ENCODE measurements around the gene ACTN4.

The ACTN4 gene

DNA sequence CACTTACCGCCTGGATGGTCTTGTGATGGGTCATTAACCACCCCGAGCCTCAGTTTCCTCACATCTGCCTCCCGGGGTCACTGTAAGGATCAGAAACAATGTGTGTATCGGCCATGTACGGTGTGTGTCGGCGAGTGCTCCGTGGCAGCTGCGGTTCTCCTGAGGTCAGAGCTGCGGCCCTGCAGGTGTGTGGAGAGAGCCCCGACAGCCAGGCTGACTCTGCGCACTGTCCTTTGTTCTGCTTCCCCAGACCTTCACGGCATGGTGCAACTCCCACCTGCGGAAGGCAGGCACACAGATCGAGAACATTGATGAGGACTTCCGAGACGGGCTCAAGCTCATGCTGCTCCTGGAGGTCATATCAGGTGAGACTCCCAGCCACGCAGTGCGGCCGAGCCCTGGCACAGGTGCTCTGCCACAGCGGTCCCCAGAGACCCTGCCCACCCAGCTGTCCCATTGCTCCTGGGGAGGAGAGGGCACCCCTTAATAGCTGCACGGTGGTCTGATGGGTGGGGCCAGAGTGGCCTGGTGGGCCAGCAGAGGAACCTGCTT, 53.0 kb downstream of the ACTN4 start:
- Histone ChIP-seq H3K4me1 (ENCODE audit: control insufficient read depth in 2 of 2, insufficient read depth in 2 of 2, low read length in 2 of 2) (peaks cover 35 to 49% of the 10 kb centered on the region in 2 donors), H3K9ac (ENCODE audit: low read depth in 1 of 2, low read length in 2 of 2) (no peak overlapping the region), H3K27ac (ENCODE audit: low read depth in 2 of 2, low read length in 2 of 2) (peak overlapping the region in 1 of 2 donors; percentile 69), H3K4me3 (ENCODE audit: low read length in 2 of 2) (no peak overlapping the region), H3K36me3 (ENCODE audit: control insufficient read depth in 2 of 2, insufficient read depth in 2 of 2, low read length in 2 of 2) (peaks cover 61 to 73% of the 10 kb centered on the region in 2 donors), H3K27me3 (ENCODE audit: control insufficient read depth in 2 of 2, insufficient read depth in 2 of 2, low read length in 2 of 2) (no peaks in the 10 kb centered on the region), H3K9me3 (ENCODE audit: control insufficient read depth in 2 of 2, low read length in 2 of 2) (no peaks in the 10 kb centered on the region)

DNA sequence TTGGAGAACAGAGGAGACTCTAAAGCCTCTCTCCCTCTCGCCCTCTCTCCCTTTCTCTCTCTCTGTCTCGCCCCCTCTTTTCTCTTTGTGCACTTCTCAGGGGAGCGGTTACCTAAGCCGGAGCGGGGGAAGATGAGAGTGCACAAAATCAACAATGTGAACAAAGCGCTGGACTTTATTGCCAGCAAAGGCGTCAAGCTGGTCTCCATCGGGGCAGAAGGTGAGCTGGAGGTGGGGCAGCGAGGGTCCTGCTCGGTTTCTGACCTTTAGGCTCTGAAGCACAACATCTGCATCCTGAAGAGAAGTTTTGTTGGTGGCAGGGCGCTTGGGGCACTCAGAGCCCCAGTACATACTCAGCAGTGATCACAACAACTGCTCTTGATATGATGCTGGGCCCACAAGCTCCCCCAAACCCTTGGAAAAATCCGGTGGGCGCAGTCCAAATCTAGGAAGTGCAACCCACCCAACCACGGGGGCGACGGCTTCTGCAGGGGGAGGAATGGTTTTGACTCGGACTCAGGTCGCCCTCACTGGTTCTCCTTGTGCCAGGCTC, 53.5 kb downstream of the ACTN4 start:
- H3K9me3 ChIP-seq (ENCODE audit: control insufficient read depth in 2 of 2, low read length in 2 of 2) = no peaks in the 10 kb centered on the region
- peaks cover 63 to 78% of the 10 kb centered on the region in 2 donors for H3K36me3 ChIP-seq (ENCODE audit: control insufficient read depth in 2 of 2, insufficient read depth in 2 of 2, low read length in 2 of 2)
- no peak overlapping the region for H3K4me3 ChIP-seq (ENCODE audit: low read length in 2 of 2)
- H3K9ac ChIP-seq (ENCODE audit: low read depth in 1 of 2, low read length in 2 of 2) = peak overlapping the region in 1 of 2 donors; percentile 9
- no peaks in the 10 kb centered on the region for H3K27me3 ChIP-seq (ENCODE audit: control insufficient read depth in 2 of 2, insufficient read depth in 2 of 2, low read length in 2 of 2)
- peak overlapping the region; percentile 56 to 69 for H3K27ac ChIP-seq (ENCODE audit: low read depth in 2 of 2, low read length in 2 of 2)
- H3K4me1 ChIP-seq (ENCODE audit: control insufficient read depth in 2 of 2, insufficient read depth in 2 of 2, low read length in 2 of 2) = peaks cover 31 to 46% of the 10 kb centered on the region in 2 donors

DNA sequence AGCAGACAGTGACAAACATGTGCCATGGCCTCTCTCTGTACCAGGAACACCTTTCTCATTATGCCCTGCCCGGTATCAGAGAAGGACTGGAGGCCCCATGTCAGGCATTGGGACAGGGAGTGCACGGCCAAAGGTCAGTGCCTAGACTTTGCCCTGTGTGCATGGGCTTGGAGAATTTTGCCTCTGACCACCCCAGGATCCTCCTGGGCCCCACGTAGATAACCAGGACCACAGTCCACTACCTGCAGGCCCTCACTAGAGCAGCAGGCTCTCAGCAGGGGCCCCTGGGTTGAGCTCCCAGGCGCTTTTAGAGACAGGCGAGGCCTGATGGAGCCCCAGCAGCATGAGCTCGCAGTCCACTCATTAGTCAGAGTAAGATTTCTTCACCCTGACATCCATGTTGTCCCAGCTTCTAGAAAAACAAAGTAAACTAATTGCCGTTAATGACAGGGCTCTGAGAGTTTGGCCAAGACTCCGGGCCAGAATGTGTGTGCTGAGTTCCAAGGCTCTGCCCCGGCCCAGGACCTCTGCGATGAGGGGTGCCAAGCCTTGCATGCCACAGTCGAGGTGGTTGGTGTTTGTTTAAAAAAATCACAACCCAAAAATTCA, 54.1 kb downstream of the ACTN4 start:
- Histone ChIP-seq H3K27ac (ENCODE audit: low read depth in 2 of 2, low read length in 2 of 2) (peak overlapping the region; percentile 56 to 69), H3K9ac (ENCODE audit: low read depth in 1 of 2, low read length in 2 of 2) (peak overlapping the region in 1 of 2 donors; percentile 9), H3K36me3 (ENCODE audit: control insufficient read depth in 2 of 2, insufficient read depth in 2 of 2, low read length in 2 of 2) (peaks cover 65 to 80% of the 10 kb centered on the region in 2 donors), H3K4me3 (ENCODE audit: low read length in 2 of 2) (no peak overlapping the region), H3K4me1 (ENCODE audit: control insufficient read depth in 2 of 2, insufficient read depth in 2 of 2, low read length in 2 of 2) (peaks cover 29 to 43% of the 10 kb centered on the region in 2 donors), H3K27me3 (ENCODE audit: control insufficient read depth in 2 of 2, insufficient read depth in 2 of 2, low read length in 2 of 2) (no peaks in the 10 kb centered on the region), H3K9me3 (ENCODE audit: control insufficient read depth in 2 of 2, low read length in 2 of 2) (no peaks in the 10 kb centered on the region)

DNA sequence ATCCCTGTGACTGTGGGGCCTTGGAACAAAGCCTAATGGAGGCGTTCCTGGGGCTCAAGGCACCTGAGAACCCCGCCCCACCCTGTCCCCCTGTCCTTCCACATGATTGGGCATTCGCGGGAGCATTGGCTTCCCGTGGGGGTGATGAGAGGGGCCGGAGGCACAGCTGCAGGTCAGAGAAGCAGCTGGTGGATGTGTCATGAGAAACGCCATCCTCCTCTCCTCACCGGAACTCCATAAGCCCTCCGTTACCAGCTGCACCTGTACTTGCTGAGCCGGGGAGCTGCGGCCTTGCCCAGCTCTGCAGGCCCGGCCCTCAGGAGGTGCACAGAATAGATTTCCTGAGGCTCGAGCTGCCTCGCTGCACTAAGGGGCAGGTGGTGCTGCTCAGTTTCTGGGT, 54.8 kb downstream of the ACTN4 start:
- peaks cover 69 to 80% of the 10 kb centered on the region in 2 donors for H3K36me3 ChIP-seq (ENCODE audit: control insufficient read depth in 2 of 2, insufficient read depth in 2 of 2, low read length in 2 of 2)
- no peak overlapping the region for H3K9ac ChIP-seq (ENCODE audit: low read depth in 1 of 2, low read length in 2 of 2)
- no peaks in the 10 kb centered on the region for H3K27me3 ChIP-seq (ENCODE audit: control insufficient read depth in 2 of 2, insufficient read depth in 2 of 2, low read length in 2 of 2)
- H3K27ac ChIP-seq (ENCODE audit: low read depth in 2 of 2, low read length in 2 of 2) = peak overlapping the region in 1 of 2 donors; percentile 56
- no peak overlapping the region for H3K4me3 ChIP-seq (ENCODE audit: low read length in 2 of 2)
- H3K4me1 ChIP-seq (ENCODE audit: control insufficient read depth in 2 of 2, insufficient read depth in 2 of 2, low read length in 2 of 2) = peaks cover 29 to 36% of the 10 kb centered on the region in 2 donors
- H3K9me3 ChIP-seq (ENCODE audit: control insufficient read depth in 2 of 2, low read length in 2 of 2) = no peaks in the 10 kb centered on the region

DNA sequence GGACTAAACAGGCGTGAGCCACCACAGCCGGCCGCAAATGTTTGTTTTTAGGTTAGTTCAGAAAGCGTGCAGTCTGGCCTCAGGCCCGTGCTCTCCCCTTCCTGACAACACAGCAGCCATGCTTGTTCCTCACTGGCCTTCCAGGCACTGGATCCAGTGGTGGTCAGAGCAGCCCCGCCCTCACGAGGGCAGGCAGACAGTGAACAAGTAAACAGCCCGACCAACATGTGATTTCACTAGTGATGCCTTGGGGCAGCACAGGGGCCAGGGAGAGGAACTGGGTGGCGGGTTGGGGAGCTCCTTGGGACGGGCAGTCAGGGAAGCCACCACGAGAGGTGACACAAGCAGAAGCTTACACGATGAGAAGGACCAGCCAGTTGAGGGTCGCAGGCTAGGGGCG, 56.1 kb downstream of the ACTN4 start:
- Histone ChIP-seq H3K9me3 (ENCODE audit: control insufficient read depth in 2 of 2, low read length in 2 of 2) (no peaks in the 10 kb centered on the region), H3K4me1 (ENCODE audit: control insufficient read depth in 2 of 2, insufficient read depth in 2 of 2, low read length in 2 of 2) (peaks cover 24 to 35% of the 10 kb centered on the region in 2 donors), H3K36me3 (ENCODE audit: control insufficient read depth in 2 of 2, insufficient read depth in 2 of 2, low read length in 2 of 2) (peaks cover 81 to 82% of the 10 kb centered on the region in 2 donors), H3K27me3 (ENCODE audit: control insufficient read depth in 2 of 2, insufficient read depth in 2 of 2, low read length in 2 of 2) (no peaks in the 10 kb centered on the region), H3K27ac (ENCODE audit: low read depth in 2 of 2, low read length in 2 of 2) (no peak overlapping the region), H3K9ac (ENCODE audit: low read depth in 1 of 2, low read length in 2 of 2) (no peak overlapping the region), H3K4me3 (ENCODE audit: low read length in 2 of 2) (no peak overlapping the region)

DNA sequence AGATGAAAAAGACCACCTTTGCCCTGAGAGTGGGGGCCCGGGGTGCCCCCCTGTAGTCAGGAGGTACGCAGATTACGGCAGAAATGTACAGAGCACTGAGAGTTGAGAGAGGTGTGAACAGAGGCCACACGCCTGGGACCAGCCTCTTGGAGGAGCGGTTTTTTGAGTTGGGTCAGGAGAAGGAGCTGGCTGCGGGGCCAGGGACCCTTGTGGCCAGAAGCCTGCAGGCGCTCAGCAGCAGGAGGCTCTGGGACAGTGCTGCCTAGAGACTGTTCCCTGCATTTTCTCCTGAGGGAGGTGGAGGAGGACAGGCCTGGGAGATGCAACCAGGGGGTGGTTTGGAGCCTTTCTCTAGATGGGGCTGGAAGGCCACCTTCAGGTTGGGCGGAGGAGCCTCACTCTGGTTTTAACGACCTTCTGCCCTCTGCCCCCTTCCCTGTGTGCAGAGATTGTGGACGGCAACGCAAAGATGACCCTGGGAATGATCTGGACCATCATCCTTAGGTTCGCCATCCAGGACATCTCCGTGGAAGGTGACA, 57.1 kb downstream of the ACTN4 start:
- H3K4me1 ChIP-seq (ENCODE audit: control insufficient read depth in 2 of 2, insufficient read depth in 2 of 2, low read length in 2 of 2) = peaks cover 20 to 35% of the 10 kb centered on the region in 2 donors
- H3K27me3 ChIP-seq (ENCODE audit: control insufficient read depth in 2 of 2, insufficient read depth in 2 of 2, low read length in 2 of 2) = no peaks in the 10 kb centered on the region
- no peak overlapping the region for H3K9ac ChIP-seq (ENCODE audit: low read depth in 1 of 2, low read length in 2 of 2)
- peaks cover 91 to 92% of the 10 kb centered on the region in 2 donors for H3K36me3 ChIP-seq (ENCODE audit: control insufficient read depth in 2 of 2, insufficient read depth in 2 of 2, low read length in 2 of 2)
- no peaks in the 10 kb centered on the region for H3K9me3 ChIP-seq (ENCODE audit: control insufficient read depth in 2 of 2, low read length in 2 of 2)
- no peak overlapping the region for H3K4me3 ChIP-seq (ENCODE audit: low read length in 2 of 2)
- no peak overlapping the region for H3K27ac ChIP-seq (ENCODE audit: low read depth in 2 of 2, low read length in 2 of 2)

DNA sequence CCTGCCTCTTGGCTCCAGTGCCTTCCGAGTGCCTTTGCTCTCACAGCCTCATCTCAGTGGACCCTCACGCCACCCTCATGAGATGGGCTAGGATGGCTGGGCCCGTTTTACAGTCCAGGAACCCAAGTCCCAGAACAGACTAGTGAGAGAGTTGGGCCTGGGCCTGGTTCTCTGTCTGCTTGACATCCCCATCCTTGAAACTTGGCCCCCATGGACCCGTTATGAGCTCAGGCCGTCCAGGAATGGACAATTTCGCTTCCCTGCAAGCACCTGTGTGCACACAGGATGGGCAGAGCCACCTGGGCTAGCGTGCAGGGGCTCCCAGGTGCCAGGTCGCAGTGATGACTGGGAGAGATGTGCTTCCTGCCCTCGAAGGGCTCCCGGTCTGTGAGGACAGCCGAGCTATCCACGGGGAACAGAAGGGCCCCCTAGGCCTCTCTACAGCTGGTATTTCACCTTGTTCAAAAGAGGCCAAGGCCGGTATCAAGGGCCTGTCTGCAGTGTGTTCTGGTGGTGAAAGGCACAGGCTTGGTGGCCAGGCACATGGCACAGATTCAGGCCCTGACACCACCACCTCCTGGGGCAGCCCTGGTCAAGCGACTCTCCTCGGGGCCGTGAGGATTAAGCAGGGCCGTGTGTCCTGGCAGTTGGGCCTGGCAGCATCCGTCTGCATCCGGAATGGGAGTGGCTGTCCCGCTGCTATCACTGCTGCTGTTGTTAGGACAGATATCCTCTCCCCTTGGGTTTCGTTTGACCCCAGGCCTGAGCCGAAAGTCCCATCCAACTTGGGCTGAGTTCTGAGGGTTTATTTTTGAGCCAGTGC, 58.0 kb downstream of the ACTN4 start:
- H3K27me3 ChIP-seq (ENCODE audit: control insufficient read depth in 2 of 2, insufficient read depth in 2 of 2, low read length in 2 of 2) = no peaks in the 10 kb centered on the region
- peaks cover 15 to 29% of the 10 kb centered on the region in 2 donors for H3K4me1 ChIP-seq (ENCODE audit: control insufficient read depth in 2 of 2, insufficient read depth in 2 of 2, low read length in 2 of 2)
- no peak overlapping the region for H3K9ac ChIP-seq (ENCODE audit: low read depth in 1 of 2, low read length in 2 of 2)
- peaks cover 95% of the 10 kb centered on the region in 2 donors for H3K36me3 ChIP-seq (ENCODE audit: control insufficient read depth in 2 of 2, insufficient read depth in 2 of 2, low read length in 2 of 2)
- H3K9me3 ChIP-seq (ENCODE audit: control insufficient read depth in 2 of 2, low read length in 2 of 2) = no peaks in the 10 kb centered on the region
- no peak overlapping the region for H3K4me3 ChIP-seq (ENCODE audit: low read length in 2 of 2)
- H3K27ac ChIP-seq (ENCODE audit: low read depth in 2 of 2, low read length in 2 of 2) = no peak overlapping the region

DNA sequence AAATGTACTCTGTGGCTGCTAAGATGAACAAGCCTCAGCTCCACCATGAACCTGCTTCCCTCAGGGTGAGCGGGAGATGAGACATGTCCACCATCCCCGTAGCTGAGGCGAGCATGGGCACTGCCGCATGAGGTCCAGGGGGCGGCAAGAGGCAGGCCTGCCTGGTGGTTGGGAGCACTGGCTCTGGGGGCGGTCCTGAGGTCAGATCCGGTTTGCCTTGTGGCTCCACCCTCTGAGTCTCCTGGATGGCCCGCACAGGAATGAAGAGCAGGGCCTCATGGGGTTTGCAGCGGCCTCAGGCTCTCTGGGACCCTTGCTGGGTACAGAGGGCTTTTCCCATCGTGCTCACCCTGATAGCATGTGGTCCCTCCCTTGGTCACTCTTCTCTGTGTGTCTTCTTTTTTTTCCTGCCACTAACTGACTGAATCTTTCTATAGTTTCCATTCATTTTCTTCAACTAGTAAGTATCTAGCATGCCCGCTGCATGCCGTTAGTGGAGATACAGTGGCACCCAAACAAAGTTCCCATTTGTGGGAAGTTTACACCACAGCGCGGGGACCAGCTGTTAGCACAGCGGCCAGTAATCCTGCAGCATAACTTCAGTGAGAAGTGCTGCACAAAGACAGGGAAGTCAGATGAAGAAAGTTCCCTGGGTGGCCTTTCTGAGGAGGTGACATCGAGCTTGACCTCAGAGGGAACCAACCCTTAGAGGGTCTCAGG, 59.5 kb downstream of the ACTN4 start:
- Histone ChIP-seq H3K4me3 (ENCODE audit: low read length in 2 of 2) (no peak overlapping the region), H3K36me3 (ENCODE audit: control insufficient read depth in 2 of 2, insufficient read depth in 2 of 2, low read length in 2 of 2) (peaks cover 96 to 97% of the 10 kb centered on the region in 2 donors), H3K9ac (ENCODE audit: low read depth in 1 of 2, low read length in 2 of 2) (no peak overlapping the region), H3K27me3 (ENCODE audit: control insufficient read depth in 2 of 2, insufficient read depth in 2 of 2, low read length in 2 of 2) (no peaks in the 10 kb centered on the region), H3K9me3 (ENCODE audit: control insufficient read depth in 2 of 2, low read length in 2 of 2) (no peaks in the 10 kb centered on the region), H3K27ac (ENCODE audit: low read depth in 2 of 2, low read length in 2 of 2) (peak overlapping the region; percentile 20 to 49), H3K4me1 (ENCODE audit: control insufficient read depth in 2 of 2, insufficient read depth in 2 of 2, low read length in 2 of 2) (peaks cover 10 to 18% of the 10 kb centered on the region in 2 donors)

DNA sequence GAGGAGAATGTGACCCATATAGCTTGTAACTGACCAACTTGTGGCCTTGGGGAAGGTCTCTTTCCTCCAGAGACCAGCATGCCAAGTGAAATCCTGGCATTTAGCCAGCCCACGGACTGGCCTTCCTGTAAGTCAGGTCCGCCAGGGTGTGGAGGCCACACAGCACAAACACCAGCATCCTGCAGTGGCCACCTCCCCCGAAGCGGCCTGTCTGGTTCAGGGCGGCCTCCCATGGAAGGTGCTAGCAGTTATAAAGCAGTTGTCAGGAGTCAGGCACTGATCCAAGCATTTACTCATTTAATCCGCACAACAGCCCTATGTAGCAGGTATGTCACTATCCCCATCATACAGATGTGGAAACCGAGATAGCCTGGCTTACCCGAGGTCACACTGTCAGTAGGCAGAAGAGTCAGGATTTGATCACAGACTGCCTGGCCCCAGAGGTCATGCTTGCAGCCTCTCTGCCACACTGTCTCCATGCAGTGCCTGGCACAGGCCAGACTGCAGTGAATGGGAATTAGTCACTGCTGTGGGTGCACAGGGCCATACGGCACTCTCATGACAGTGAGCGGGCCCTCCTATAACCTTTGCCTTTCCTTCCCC, 60.2 kb downstream of the ACTN4 start:
- no peak overlapping the region for H3K4me3 ChIP-seq (ENCODE audit: low read length in 2 of 2)
- peaks cover 93 to 96% of the 10 kb centered on the region in 2 donors for H3K36me3 ChIP-seq (ENCODE audit: control insufficient read depth in 2 of 2, insufficient read depth in 2 of 2, low read length in 2 of 2)
- no peak overlapping the region for H3K9ac ChIP-seq (ENCODE audit: low read depth in 1 of 2, low read length in 2 of 2)
- H3K4me1 ChIP-seq (ENCODE audit: control insufficient read depth in 2 of 2, insufficient read depth in 2 of 2, low read length in 2 of 2) = peaks cover 10 to 18% of the 10 kb centered on the region in 2 donors
- no peaks in the 10 kb centered on the region for H3K9me3 ChIP-seq (ENCODE audit: control insufficient read depth in 2 of 2, low read length in 2 of 2)
- no peaks in the 10 kb centered on the region for H3K27me3 ChIP-seq (ENCODE audit: control insufficient read depth in 2 of 2, insufficient read depth in 2 of 2, low read length in 2 of 2)
- H3K27ac ChIP-seq (ENCODE audit: low read depth in 2 of 2, low read length in 2 of 2) = peak overlapping the region; percentile 49
